Gastrocnemius medialis (tissue), 4 donors: ENCODE results near the gene SH3TC1. TPM values are rescaled to one million over a fixed set of nuclear protein-coding genes. Genes with fewer than 3 reads are reported as not detected.

Source experiments
- ATAC-seq, 2 donors: fragments of 150-250 bp; one replicate each; pipeline ENCODE4 v1.9.1; 2016
- DNase-seq, 2 donors: peaks; one replicate each; pipeline ENCODE4 v3.0.0-alpha.2; 2019
- H3K27ac ChIP-seq, 4 donors: fragments of 200-600 bp; sonication (generic); 1 replicate in 1 of 4; 2 replicates in 3 of 4; pipeline ENCODE4 v1.5.1; 2016 to 2018; ENCODE audit warnings: mild to moderate bottlenecking in 2 of 4, moderate library complexity in 1 of 4
- H3K27me3 ChIP-seq, 3 donors: fragments of 200-600 bp; sonication (generic) in 2 of 3; 1 replicate in 1 of 3; 2 replicates in 2 of 3; pipeline versions ENCODE4 v1.5.1 to v1.6.0; 2016 to 2019; ENCODE audit warnings: mild to moderate bottlenecking in 1 of 3, moderate library complexity in 1 of 3
- H3K36me3 ChIP-seq, 2 donors: fragments of 200-600 bp; sonication (generic) in 1 of 2; one replicate each; pipeline ENCODE4 v1.5.1; 2017 to 2018
- H3K4me1 ChIP-seq, 2 donors: fragments of 200-600 bp; sonication (generic) in 1 of 2; one replicate each; pipeline ENCODE4 v1.5.1; 2016 to 2017; ENCODE audit warnings: mild to moderate bottlenecking in 2 of 2
- H3K4me3 ChIP-seq, 4 donors: fragments of 200-600 bp; sonication (generic) in 3 of 4; 1 replicate in 1 of 4; 2 replicates in 3 of 4; pipeline ENCODE4 v1.5.1; 2016 to 2019; ENCODE audit warnings: mild to moderate bottlenecking in 2 of 4
- H3K9me3 ChIP-seq, 3 donors: fragments of 200-600 bp; sonication (generic) in 2 of 3; 1 replicate in 1 of 3; 2 replicates in 2 of 3; pipeline ENCODE4 v1.5.1; 2016 to 2019
- CTCF ChIP-seq, 5 experiments: fragments of 450-650 bp in 3 of 5; fragments of 200-600 bp in 2 of 5; sonication (generic) in 2 of 5; IDR thresholded peaks in 4 of 5; conservative IDR thresholded peaks in 1 of 5; 1 replicate in 4 of 5; 2 replicates in 1 of 5; pipeline ENCODE4 v1.5.1; 2016 to 2019; ENCODE audit warnings: antibody characterized with exemption in 5 of 5, mild to moderate bottlenecking in 3 of 5, moderate library complexity in 3 of 5
- POLR2A ChIP-seq, 2 donors: fragments of 450-650 bp; IDR thresholded peaks; one replicate each; pipeline ENCODE4 v1.6.1; 2017; ENCODE audit warnings: antibody characterized with exemption in 2 of 2, mild to moderate bottlenecking in 2 of 2, moderate library complexity in 2 of 2
- in situ Hi-C, 4 donors: fragments of 200-750 bp; cut with MboI; loops; one replicate each; pipeline versions ENCODE4 v1.15.0 to v1.8.0; 2017; ENCODE audit warnings: low sequenced_read_pairs in 4 of 4
- intact Hi-C: fragments of 100-400 bp; cut with DNase I; formaldehyde crosslinking; loops from one replicate; pipeline ENCODE4 v1.15.1; 2023; ENCODE audit warnings: low total_unique reads
- total RNA-seq, 4 donors: library from RNA; depleted of rRNA; stranded (reverse); fragments of >200 nt; gene quantifications; one replicate each; pipeline versions ENCODE4 v1.1.0 to v1.2.3, GENCODE V29; 2016

SH3TC1 gene
- total RNA-seq, 4 donors from 2014 or later, result 2.9 to 8.5 (median 5.8) TPM

- Histone ChIP-seq H3K4me3 (no peak overlapping the region), H3K27me3 (no peaks in the 10 kb centered on the region), H3K27ac (no peak overlapping the region), H3K36me3 (no peaks in the 10 kb centered on the region), H3K4me1 (no peaks in the 10 kb centered on the region), H3K9me3 (no peaks in the 10 kb centered on the region)
- ATAC-seq (no peak), DNase-seq (no peak)
- intact Hi-C loops (no loop called here), in situ Hi-C loops (no loop called here)
- TF ChIP-seq POLR2A (IDR thresholded peaks at IDR 0.05) (no peak), CTCF (IDR thresholded peaks at IDR 0.05 in 4 of 5, conservative IDR thresholded peaks at IDR 0.05 in 1 of 5) (no peak)
Observed at GRCh38 chr4:8205749-8206611, 6.9 kb downstream of the SH3TC1 start.

GRCh38 chr4:8207314-8207713 is 8.2 kb downstream of the SH3TC1 start:
- Histone ChIP-seq H3K4me1 (no peaks in the 10 kb centered on the region), H3K4me3 (no peak overlapping the region), H3K36me3 (no peaks in the 10 kb centered on the region), H3K27ac (no peak overlapping the region), H3K9me3 (no peaks in the 10 kb centered on the region), H3K27me3 (no peaks in the 10 kb centered on the region)
- DNase-seq, result no peak
- in situ Hi-C loops (no loop called here), intact Hi-C loops (no loop called here)
- ATAC-seq, result no peak
- no peak for TF ChIP-seq CTCF (IDR thresholded peaks at IDR 0.05 in 4 of 5, conservative IDR thresholded peaks at IDR 0.05 in 1 of 5)

- no peak for DNase-seq
- no peak for ATAC-seq
- no peak for TF ChIP-seq CTCF (IDR thresholded peaks at IDR 0.05 in 4 of 5, conservative IDR thresholded peaks at IDR 0.05 in 1 of 5)
- TF ChIP-seq POLR2A (IDR thresholded peaks at IDR 0.05), result no peak
- in situ Hi-C loops (no loop called here), intact Hi-C loops (no loop called here)
- no peaks in the 10 kb centered on the region for H3K4me1 ChIP-seq
- H3K27ac ChIP-seq, result no peak overlapping the region
- H3K36me3 ChIP-seq, result no peaks in the 10 kb centered on the region
- H3K9me3 ChIP-seq, result no peaks in the 10 kb centered on the region
- H3K4me3 ChIP-seq, result no peak overlapping the region
- no peaks in the 10 kb centered on the region for H3K27me3 ChIP-seq
Observed at GRCh38 chr4:8208565-8208964, 9.5 kb downstream of the SH3TC1 start.

GRCh38 chr4:8209181-8209874 is 10.2 kb downstream of the SH3TC1 start:
- no peak for DNase-seq

More at GRCh38 chr4:8209181-8209874, 10.2 kb downstream of the SH3TC1 start:
- in situ Hi-C loops, result no loop called here
- no peak for TF ChIP-seq CTCF (IDR thresholded peaks at IDR 0.05 in 4 of 5, conservative IDR thresholded peaks at IDR 0.05 in 1 of 5)
- Histone ChIP-seq H3K9me3 (no peaks in the 10 kb centered on the region), H3K27ac (no peak overlapping the region), H3K36me3 (no peaks in the 10 kb centered on the region), H3K4me3 (no peak overlapping the region), H3K4me1 (no peaks in the 10 kb centered on the region), H3K27me3 (no peaks in the 10 kb centered on the region)
- no peak for ATAC-seq
- intact Hi-C loops, result no loop called here
